Embryonic facial prominence (tissue), 1 donor: ENCODE measurements around the gene SETMAR.

Source experiments
- DNase-seq: peaks from one replicate; pipeline ENCODE4 v3.0.0-alpha.2; 2016; ENCODE audit errors: extremely low spot score

Gene SETMAR

GRCh38 chr3:4351164-4351855, 48.1 kb downstream of the SETMAR start:
- no peak for DNase-seq

GRCh38 chr3:4351872-4352271, 48.7 kb downstream of the SETMAR start:
- no peak for DNase-seq

- DNase-seq: no peak
Observed at GRCh38 chr3:4355401-4356219, 52.4 kb downstream of the SETMAR start.

GRCh38 chr3:4356220-4356540, 53.0 kb downstream of the SETMAR start:
- DNase-seq: no peak

- no peak for DNase-seq
Observed at GRCh38 chr3:4356546-4357410, 53.6 kb downstream of the SETMAR start.

GRCh38 chr3:4358273-4358672, 55.1 kb downstream of the SETMAR start:
- DNase-seq: no peak

- no peak for DNase-seq
Observed at GRCh38 chr3:4359805-4360502, 56.8 kb downstream of the SETMAR start.

- DNase-seq: no peak
Observed at GRCh38 chr3:4360817-4361216, 57.6 kb downstream of the SETMAR start.

GRCh38 chr3:4362523-4362922, 59.4 kb downstream of the SETMAR start:
- no peak for DNase-seq
